Gastroesophageal sphincter (tissue), 3 donors: ENCODE measurements around the gene KRTAP10-3.

ENCODE experiments used
- EP300 ChIP-seq: sonication (generic); formaldehyde crosslinking; IDR thresholded peaks from one replicate; pipeline ENCODE4 v1.6.1; 2017; ENCODE audit warnings: antibody characterized with exemption, mild to moderate bottlenecking
- POLR2A ChIP-seq, 2 donors: fragments of 450-650 bp; IDR thresholded peaks; one replicate each; pipeline ENCODE4 v1.6.1; 2017; ENCODE audit warnings: antibody characterized with exemption in 2 of 2, mild to moderate bottlenecking in 2 of 2, moderate library complexity in 1 of 2
- TF ChIP-seq, protein P1 (sequence below), 4 experiments: fragments of 200-600 bp in 2 of 4; fragments of 450-650 bp in 2 of 4; sonication (generic) in 1 of 4; IDR thresholded peaks; one replicate each; pipeline ENCODE4 v1.5.1; 2017 to 2019; ENCODE audit warnings: antibody characterized with exemption in 4 of 4, mild to moderate bottlenecking in 2 of 4, moderate library complexity in 2 of 4

DNA sequence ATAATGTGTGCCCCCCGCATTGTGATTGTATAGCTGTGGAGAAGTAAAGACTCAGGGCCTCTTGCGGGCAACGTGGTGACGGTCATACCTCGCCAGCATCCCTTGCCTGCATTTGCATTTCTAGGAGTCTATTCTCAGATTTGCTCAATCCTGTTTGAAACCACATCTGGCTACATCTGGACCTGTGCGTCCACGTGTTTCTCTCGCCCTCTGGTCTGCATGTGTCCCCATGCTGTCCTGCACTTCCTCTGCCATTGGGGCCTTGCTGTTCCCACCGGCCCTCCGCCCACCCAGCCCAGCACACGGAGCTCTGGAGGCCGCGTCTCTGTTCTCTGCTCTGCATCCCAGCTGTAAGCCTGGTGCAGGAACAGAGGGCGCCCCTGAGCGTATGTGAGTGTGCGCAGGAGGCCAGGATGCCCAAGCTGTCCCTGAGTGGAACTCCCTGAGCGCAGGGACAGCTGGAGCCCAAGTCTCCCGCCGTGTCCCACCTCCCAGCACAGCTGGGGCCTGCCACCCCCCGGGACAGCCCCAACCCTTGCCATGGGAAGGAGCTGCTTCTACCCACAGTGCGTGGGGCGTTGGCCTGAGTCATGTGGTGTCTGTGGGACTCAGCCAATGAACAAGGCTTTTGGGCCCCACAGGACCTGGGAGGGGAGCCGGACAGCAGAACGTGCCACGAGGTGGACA lies 8.9 kb downstream of the KRTAP10-3 start:
- TF ChIP-seq, protein P1, sequence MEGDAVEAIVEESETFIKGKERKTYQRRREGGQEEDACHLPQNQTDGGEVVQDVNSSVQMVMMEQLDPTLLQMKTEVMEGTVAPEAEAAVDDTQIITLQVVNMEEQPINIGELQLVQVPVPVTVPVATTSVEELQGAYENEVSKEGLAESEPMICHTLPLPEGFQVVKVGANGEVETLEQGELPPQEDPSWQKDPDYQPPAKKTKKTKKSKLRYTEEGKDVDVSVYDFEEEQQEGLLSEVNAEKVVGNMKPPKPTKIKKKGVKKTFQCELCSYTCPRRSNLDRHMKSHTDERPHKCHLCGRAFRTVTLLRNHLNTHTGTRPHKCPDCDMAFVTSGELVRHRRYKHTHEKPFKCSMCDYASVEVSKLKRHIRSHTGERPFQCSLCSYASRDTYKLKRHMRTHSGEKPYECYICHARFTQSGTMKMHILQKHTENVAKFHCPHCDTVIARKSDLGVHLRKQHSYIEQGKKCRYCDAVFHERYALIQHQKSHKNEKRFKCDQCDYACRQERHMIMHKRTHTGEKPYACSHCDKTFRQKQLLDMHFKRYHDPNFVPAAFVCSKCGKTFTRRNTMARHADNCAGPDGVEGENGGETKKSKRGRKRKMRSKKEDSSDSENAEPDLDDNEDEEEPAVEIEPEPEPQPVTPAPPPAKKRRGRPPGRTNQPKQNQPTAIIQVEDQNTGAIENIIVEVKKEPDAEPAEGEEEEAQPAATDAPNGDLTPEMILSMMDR (IDR thresholded peaks at IDR 0.05) = no peak
- no peak for TF ChIP-seq POLR2A (IDR thresholded peaks at IDR 0.05)
- no peak for TF ChIP-seq EP300
